Neural cell (in vitro differentiated cells): ENCODE results near the gene MAN2A2. TPM values are rescaled to one million over a fixed set of nuclear protein-coding genes. Genes with fewer than 3 reads are reported as not detected.
"Not testable (repeated sequence)": the region's sequence is repeated elsewhere in the genome, so short reads cannot be mapped to it uniquely, and the experiment has no call there.

Experiments used
- H2AFZ ChIP-seq: fragments of 200-600, 300-800 bp; sonication (generic), shearing (Covaris generic); 2 replicates; pipeline ENCODE4 v1.6.0; 2014; ENCODE audit warnings: low read depth, mild to moderate bottlenecking, antibody characterized with exemption, low read length, moderate library complexity
- H3F3A ChIP-seq: fragments of 200-600 bp; shearing (Covaris generic); 2 replicates; pipeline ENCODE4 v1.6.1; 2016; ENCODE audit warnings: mild to moderate bottlenecking, moderate library complexity, mixed read lengths, antibody characterized with exemption, low read length; ENCODE audit not compliant: insufficient read depth, poor library complexity, severe bottlenecking
- H3K27ac ChIP-seq: fragments of 200-600, 300-800 bp; sonication (generic), shearing (Covaris generic); 2 replicates; pipeline ENCODE4 v1.5.1; 2014; ENCODE audit warnings: mild to moderate bottlenecking, low read length, moderate library complexity
- H3K27me3 ChIP-seq: fragments of 300-800, 200-600 bp; sonication (generic), shearing (Covaris generic); 2 replicates; pipeline ENCODE4 v1.6.0; 2014; ENCODE audit warnings: mild to moderate bottlenecking, low read depth, low read length, moderate library complexity; ENCODE audit not compliant: insufficient read depth
- H3K36me3 ChIP-seq: fragments of 300-800, 200-600 bp; sonication (generic), shearing (Covaris generic); 2 replicates; pipeline ENCODE4 v1.5.1; 2014; ENCODE audit warnings: mild to moderate bottlenecking, antibody characterized with exemption, low read length, moderate library complexity; ENCODE audit not compliant: insufficient read depth
- H3K4me2 ChIP-seq: fragments of 300-800, 200-600 bp; sonication (generic), shearing (Covaris generic); 2 replicates; pipeline ENCODE4 v1.6.0; 2014; ENCODE audit warnings: mild to moderate bottlenecking, low read length
- H3K4me3 ChIP-seq: fragments of 300-800, 200-600 bp; sonication (generic), shearing (Covaris generic); 2 replicates; pipeline ENCODE4 v1.5.1; 2014; ENCODE audit warnings: mild to moderate bottlenecking, low read length, moderate library complexity
- H3K79me2 ChIP-seq: fragments of 200-600 bp; shearing (Covaris generic); replicated peaks from 2 replicates; pipeline ENCODE4 v1.6.0; 2014; ENCODE audit warnings: mild to moderate bottlenecking, low read length, moderate library complexity; ENCODE audit not compliant: insufficient read depth
- H3K9ac ChIP-seq: fragments of 300-800, 200-600 bp; sonication (generic), shearing (Covaris generic); 2 replicates; pipeline ENCODE4 v1.6.1; 2016; ENCODE audit warnings: mild to moderate bottlenecking, low read length, mixed read lengths
- H3K9me2 ChIP-seq: fragments of 200-600 bp; shearing (Covaris generic); 2 replicates; pipeline ENCODE4 v1.6.1; 2016; ENCODE audit warnings: mild to moderate bottlenecking, low read length, mixed read lengths; ENCODE audit not compliant: insufficient read depth
- H3K9me3 ChIP-seq: fragments of 200-600, 300-800 bp; sonication (generic), shearing (Covaris generic); 2 replicates; pipeline ENCODE4 v1.6.1; 2016; ENCODE audit warnings: mild to moderate bottlenecking, mixed run types, low read length, moderate library complexity, mixed read lengths
- H4K20me1 ChIP-seq: fragments of 200-600 bp; shearing (Covaris generic); 2 replicates; pipeline ENCODE4 v1.6.1; 2016; ENCODE audit warnings: mild to moderate bottlenecking, mixed run types; ENCODE audit not compliant: insufficient read depth
- EP300 ChIP-seq: fragments of 450-650 bp; conservative IDR thresholded peaks from 2 replicates; pipeline ENCODE4 v1.6.1; 2014; ENCODE audit warnings: antibody characterized with exemption, mild to moderate bottlenecking, moderate library complexity; ENCODE audit not compliant: poor library complexity, severe bottlenecking
- EZH2 ChIP-seq: fragments of 200-600, 300-800 bp; shearing (Covaris generic), sonication (generic); IDR thresholded peaks from 2 replicates; pipeline ENCODE4 v1.6.1; 2014; ENCODE audit warnings: antibody characterized with exemption, low read length, borderline replicate concordance, mild to moderate bottlenecking; ENCODE audit not compliant: insufficient read depth, poor library complexity, severe bottlenecking
- POLR2AphosphoS5 ChIP-seq: IDR thresholded peaks from 2 replicates; pipeline ENCODE4 v1.6.1; 2012
- RAD21 ChIP-seq: fragments of 450-650 bp; conservative IDR thresholded peaks from 2 replicates; pipeline ENCODE4 v1.6.1; 2014; ENCODE audit warnings: antibody characterized with exemption, mild to moderate bottlenecking, moderate library complexity
- SMC3 ChIP-seq: fragments of 450-650 bp; conservative IDR thresholded peaks from 2 replicates; pipeline ENCODE4 v1.6.1; 2014; ENCODE audit warnings: antibody characterized with exemption, mild to moderate bottlenecking, moderate library complexity; ENCODE audit not compliant: poor library complexity
- TAF1 ChIP-seq: IDR thresholded peaks from 2 replicates; pipeline ENCODE4 v1.6.1; 2012; ENCODE audit warnings: low read depth
- polyA plus RNA-seq: library from polyadenylated mRNA; depleted of rRNA; stranded (reverse); fragments of >200 nt; gene quantifications from 2 replicates; pipeline ENCODE4 v1.2.3, GENCODE V29; 2014
- TF ChIP-seq, protein P1 (sequence below): fragments of 450-650 bp; IDR thresholded peaks from 2 replicates; pipeline ENCODE4 v1.5.1; 2014; ENCODE audit warnings: antibody characterized with exemption, mild to moderate bottlenecking, moderate library complexity; ENCODE audit not compliant: poor library complexity, severe bottlenecking
- TF ChIP-seq, protein P2 (sequence below): IDR thresholded peaks from 2 replicates; pipeline ENCODE4 v1.6.1; 2012; ENCODE audit warnings: borderline replicate concordance

MAN2A2 gene
- polyA plus RNA-seq, 1 donor from 2014 or later: 59.8 TPM

DNA sequence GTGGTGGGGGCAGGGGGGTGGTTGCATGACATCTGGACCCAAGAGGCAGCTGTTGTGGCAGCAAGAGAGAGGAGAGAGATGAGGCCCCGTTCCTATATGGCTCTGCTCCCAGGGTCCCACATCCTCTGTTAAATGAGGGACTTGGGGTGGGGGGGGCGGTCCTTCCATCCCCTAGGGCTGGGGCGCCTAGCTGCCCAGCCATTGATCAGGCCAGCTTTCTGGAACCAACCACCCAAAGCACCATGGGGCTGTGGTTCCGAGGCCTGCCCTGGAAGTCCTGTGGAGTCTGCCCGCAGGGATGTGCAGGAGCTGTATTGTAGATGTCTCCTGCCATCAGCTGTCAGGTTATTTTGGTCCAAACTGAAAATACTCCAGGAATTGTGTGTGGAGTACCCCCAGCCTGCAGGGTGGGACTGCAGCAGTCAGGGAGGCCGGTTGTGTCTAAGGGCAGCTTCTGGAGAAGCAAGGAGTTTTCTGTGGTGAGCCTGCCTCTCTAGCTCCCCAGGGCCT lies 29.6 kb upstream of the MAN2A2 start:
- Histone ChIP-seq H3K36me3 (no peaks in the 10 kb centered on the region), H3K27ac (no peak overlapping the region), H3K4me3 (no peak overlapping the region), H3K9me3 (no peaks in the 10 kb centered on the region), H3K9ac (no peak overlapping the region), H4K20me1 (no peaks in the 10 kb centered on the region), H3K4me2 (no peak overlapping the region), H3K27me3 (no peaks in the 10 kb centered on the region), H3K79me2 (peaks cover 9% of the 10 kb centered on the region), H2AFZ (no peak overlapping the region), H3F3A (no peaks in the 10 kb centered on the region), H3K9me2 (no peaks in the 10 kb centered on the region)
- TF ChIP-seq SMC3: no peak
- TF ChIP-seq, protein P1, sequence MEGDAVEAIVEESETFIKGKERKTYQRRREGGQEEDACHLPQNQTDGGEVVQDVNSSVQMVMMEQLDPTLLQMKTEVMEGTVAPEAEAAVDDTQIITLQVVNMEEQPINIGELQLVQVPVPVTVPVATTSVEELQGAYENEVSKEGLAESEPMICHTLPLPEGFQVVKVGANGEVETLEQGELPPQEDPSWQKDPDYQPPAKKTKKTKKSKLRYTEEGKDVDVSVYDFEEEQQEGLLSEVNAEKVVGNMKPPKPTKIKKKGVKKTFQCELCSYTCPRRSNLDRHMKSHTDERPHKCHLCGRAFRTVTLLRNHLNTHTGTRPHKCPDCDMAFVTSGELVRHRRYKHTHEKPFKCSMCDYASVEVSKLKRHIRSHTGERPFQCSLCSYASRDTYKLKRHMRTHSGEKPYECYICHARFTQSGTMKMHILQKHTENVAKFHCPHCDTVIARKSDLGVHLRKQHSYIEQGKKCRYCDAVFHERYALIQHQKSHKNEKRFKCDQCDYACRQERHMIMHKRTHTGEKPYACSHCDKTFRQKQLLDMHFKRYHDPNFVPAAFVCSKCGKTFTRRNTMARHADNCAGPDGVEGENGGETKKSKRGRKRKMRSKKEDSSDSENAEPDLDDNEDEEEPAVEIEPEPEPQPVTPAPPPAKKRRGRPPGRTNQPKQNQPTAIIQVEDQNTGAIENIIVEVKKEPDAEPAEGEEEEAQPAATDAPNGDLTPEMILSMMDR: no peak
- TF ChIP-seq EP300: no peak
- no peak for TF ChIP-seq POLR2AphosphoS5
- TF ChIP-seq TAF1: no peak

DNA sequence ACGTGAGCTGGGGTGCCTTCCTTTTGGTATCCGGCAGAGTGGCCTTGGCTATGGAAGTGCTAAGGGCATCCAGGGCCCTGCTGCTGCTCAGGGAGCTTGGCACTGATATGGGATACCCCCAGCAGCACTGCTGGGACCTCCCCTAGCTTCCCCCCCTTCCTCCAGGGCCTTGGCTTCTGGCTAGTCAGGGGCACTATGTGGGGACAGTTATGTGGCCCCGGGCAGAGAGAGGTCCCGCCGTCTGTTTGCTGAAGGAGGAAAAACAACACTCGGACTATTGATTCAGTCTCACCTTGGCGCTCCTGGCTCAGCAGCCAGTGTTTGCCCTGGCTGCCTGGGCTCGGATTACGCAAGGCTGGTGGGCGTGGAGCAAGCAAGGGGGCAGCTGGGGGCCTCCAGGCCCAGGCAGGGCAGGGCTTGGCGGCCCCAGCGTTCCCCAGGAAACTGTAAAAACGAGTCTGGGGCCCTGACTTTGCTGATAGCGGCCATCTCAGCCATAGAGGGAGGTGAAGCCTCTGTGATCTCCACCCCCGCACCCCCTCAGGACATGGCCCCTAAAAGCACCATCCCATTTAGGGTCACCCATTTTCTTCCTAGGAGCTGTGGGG lies 29.0 kb upstream of the MAN2A2 start:
- H3K27me3 ChIP-seq: no peaks in the 10 kb centered on the region
- H4K20me1 ChIP-seq: no peaks in the 10 kb centered on the region
- H3K36me3 ChIP-seq: no peaks in the 10 kb centered on the region
- no peak overlapping the region for H3K27ac ChIP-seq
- H3K9me2 ChIP-seq: no peaks in the 10 kb centered on the region
- no peak overlapping the region for H3K9ac ChIP-seq
- no peak overlapping the region for H3K4me3 ChIP-seq
- H3K4me2 ChIP-seq: no peak overlapping the region
- TF ChIP-seq, protein P1: no peak
- TF ChIP-seq RAD21 (no peak), SMC3 (no peak), EP300 (no peak), POLR2AphosphoS5 (no peak), EZH2 (no peak)
- TF ChIP-seq, protein P2, sequence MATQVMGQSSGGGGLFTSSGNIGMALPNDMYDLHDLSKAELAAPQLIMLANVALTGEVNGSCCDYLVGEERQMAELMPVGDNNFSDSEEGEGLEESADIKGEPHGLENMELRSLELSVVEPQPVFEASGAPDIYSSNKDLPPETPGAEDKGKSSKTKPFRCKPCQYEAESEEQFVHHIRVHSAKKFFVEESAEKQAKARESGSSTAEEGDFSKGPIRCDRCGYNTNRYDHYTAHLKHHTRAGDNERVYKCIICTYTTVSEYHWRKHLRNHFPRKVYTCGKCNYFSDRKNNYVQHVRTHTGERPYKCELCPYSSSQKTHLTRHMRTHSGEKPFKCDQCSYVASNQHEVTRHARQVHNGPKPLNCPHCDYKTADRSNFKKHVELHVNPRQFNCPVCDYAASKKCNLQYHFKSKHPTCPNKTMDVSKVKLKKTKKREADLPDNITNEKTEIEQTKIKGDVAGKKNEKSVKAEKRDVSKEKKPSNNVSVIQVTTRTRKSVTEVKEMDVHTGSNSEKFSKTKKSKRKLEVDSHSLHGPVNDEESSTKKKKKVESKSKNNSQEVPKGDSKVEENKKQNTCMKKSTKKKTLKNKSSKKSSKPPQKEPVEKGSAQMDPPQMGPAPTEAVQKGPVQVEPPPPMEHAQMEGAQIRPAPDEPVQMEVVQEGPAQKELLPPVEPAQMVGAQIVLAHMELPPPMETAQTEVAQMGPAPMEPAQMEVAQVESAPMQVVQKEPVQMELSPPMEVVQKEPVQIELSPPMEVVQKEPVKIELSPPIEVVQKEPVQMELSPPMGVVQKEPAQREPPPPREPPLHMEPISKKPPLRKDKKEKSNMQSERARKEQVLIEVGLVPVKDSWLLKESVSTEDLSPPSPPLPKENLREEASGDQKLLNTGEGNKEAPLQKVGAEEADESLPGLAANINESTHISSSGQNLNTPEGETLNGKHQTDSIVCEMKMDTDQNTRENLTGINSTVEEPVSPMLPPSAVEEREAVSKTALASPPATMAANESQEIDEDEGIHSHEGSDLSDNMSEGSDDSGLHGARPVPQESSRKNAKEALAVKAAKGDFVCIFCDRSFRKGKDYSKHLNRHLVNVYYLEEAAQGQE: no peak
- no peaks in the 10 kb centered on the region for H3K9me3 ChIP-seq
- H2AFZ ChIP-seq: no peak overlapping the region
- H3F3A ChIP-seq: no peaks in the 10 kb centered on the region
- peaks cover 9% of the 10 kb centered on the region for H3K79me2 ChIP-seq

DNA sequence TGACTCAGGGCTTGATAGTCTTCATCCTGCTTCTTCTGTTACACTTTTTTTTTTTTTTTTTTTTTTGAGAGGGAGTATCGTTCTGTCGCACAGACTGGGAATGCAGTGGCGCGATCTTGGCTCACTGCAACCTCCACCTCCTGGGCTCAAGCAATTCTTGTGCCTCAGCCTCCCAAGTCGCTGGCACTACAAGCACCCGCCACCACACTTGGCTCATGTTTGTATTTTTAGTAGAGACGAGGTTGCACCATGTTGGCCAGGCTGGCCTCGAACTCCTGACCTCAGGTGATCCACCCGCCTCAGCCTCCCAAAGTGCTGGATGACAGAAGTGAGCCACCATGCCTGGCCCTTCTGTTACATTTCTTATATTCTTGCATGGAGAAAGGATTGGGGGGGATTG lies 28.1 kb upstream of the MAN2A2 start:
- H3K9me3 ChIP-seq, H3K27ac ChIP-seq, H3K27me3 ChIP-seq, H2AFZ ChIP-seq, H3K79me2 ChIP-seq, H3K36me3 ChIP-seq, H3K4me2 ChIP-seq, H4K20me1 ChIP-seq, H3K9ac ChIP-seq, H3K9me2 ChIP-seq, H3K4me3 ChIP-seq, H3F3A ChIP-seq: not testable (repeated sequence)
